GM19099 (cell line): ENCODE results near the gene GNG13.

ENCODE experiments used
- POLR2A ChIP-seq: IDR thresholded peaks from 3 replicates; pipeline ENCODE4 v1.6.1; 2011; ENCODE audit warnings: low read depth; ENCODE audit not compliant: insufficient read length; ENCODE audit errors: extremely low read depth

GNG13 gene

DNA sequence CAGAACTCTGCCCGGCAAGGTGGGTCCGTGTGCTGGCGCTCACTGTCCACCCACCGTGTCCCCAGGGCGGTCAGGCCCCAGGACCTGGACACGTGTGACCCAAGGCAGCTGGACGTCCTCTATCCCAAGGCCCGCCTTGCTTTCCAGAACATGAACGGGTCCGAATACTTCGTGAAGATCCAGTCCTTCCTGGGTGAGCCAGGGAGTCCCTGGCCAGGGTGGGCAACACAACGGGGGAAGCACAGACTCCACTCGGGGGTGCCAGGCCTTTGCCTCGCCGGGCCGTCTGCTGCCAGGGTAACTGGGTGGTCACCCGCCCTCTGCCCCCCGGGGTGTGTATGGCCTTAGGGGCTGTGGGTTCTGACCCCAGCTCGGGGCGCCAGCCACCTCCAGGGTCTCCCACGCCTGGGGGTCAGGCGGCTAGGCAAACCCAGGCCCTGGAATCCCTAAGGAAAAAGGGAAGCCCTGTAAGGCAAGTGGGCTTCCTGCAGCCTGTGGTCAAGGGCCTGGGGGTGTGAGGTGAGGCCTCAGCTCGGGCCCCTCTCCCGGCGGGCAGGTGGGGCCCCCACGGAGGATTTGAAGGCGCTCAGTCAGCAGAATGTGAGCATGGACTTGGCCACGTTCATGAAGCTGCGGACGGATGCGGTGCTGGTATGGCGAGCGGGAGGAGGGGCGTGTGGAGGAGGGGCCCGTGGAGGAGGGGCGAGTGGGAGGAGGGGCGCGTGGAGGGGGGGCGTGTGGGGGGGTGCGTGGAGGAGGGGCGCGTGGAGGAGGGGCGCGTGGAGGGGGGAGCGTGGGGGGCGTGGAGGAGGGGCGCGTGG is 33.5 kb downstream of the GNG13 start:
- TF ChIP-seq POLR2A = no peak

GRCh38 chr16:766008-766819 is 34.3 kb downstream of the GNG13 start:
- no peak for TF ChIP-seq POLR2A

GRCh38 chr16:765488-765865 is 35.1 kb downstream of the GNG13 start:
- no peak for TF ChIP-seq POLR2A

DNA sequence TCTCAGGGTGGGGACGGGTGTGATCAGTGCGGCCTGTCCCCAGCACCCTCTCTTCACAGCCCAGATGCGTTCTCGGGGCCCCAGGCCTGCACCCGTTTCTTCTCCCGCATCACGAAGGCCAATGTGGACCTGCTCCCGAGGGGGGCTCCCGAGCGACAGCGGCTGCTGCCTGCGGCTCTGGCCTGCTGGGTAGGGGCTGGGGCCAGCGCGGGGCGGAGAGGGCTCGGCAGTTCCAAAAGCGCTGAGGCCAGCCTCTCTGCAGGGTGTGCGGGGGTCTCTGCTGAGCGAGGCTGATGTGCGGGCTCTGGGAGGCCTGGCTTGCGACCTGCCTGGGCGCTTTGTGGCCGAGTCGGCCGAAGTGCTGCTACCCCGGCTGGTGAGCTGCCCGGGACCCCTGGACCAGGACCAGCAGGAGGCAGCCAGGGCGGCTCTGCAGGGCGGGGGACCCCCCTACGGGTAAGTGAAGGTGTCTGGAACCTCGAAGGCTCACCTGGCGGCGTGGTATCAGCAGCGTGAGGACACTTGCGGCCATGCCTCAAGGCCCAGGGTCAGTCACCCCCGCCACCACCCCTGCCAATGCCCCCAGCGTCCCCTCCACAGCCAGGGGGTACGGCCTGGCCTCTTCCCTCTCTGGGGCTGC is 35.6 kb downstream of the GNG13 start:
- TF ChIP-seq POLR2A = no peak

GRCh38 chr16:764184-764750 is 36.3 kb downstream of the GNG13 start:
- TF ChIP-seq POLR2A = no peak

DNA sequence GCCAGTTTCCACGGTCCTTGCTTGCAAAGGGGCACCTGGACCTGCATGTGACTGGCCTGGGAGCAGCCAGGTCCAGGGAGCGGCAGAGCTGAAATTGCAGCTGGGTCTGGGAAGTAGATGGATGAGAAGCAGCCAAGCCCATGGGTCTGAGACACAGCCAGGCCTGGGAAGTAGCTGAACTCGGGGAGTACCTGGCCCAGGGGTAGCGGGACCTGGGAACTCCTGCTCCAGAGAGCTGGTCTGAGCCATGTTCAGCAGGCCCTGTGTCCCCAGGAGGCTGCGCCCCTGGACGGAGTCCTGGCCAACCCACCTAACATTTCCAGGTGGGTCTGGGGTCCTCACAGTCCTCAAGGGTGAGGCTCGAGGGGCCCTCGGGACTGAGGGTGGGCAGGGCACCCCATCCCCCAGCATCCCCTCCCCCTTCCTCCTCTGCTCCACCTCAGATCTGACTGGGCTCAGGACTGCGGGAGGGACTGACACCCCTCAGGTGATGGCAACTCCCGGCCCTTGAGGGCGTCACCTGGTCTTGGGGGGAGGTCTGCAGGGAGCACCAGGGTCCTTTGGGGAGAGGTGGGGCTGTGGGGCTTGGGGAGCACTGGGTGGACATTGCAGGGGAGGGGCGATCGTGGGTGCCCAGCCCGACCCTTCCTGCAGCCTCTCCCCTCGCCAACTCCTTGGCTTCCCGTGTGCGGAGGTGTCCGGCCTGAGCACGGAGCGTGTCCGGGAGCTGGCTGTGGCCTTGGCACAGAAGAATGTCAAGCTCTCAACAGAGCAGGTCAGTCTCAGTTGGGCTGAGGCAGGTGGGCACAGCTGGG is 37.0 kb downstream of the GNG13 start:
- TF ChIP-seq POLR2A = no peak

DNA sequence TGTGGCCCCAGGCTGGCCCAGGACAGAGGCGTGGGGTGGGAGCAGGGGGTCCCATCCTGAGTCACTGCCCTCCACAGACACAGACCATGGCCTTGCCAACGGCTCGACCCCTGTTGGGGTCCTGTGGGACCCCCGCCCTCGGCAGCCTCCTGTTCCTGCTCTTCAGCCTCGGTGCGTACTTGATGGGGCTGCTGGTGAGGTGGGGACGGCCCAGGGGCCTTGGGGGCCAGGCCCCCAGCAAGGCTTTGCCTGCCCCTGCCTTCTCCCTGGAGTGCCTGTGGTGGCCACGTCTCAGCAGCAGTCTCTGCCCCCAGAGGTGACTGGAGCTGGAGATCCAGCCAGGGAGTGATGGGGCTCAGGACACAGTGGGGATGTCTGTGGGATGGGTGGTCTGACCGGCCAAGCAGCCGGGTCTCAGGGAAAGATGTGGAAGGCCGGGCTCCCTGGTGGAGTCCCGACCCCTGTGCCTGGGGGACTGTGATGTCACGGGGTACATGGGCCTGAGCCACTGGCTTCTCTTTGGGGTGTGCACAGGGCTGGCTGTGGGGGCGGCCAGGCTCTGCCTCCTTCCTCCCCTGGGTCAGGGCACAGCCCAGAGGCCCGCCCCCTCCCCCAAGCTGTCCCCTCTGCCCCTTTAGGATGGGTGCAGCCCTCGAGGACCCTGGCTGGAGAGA is 37.8 kb downstream of the GNG13 start:
- TF ChIP-seq POLR2A = no peak

DNA sequence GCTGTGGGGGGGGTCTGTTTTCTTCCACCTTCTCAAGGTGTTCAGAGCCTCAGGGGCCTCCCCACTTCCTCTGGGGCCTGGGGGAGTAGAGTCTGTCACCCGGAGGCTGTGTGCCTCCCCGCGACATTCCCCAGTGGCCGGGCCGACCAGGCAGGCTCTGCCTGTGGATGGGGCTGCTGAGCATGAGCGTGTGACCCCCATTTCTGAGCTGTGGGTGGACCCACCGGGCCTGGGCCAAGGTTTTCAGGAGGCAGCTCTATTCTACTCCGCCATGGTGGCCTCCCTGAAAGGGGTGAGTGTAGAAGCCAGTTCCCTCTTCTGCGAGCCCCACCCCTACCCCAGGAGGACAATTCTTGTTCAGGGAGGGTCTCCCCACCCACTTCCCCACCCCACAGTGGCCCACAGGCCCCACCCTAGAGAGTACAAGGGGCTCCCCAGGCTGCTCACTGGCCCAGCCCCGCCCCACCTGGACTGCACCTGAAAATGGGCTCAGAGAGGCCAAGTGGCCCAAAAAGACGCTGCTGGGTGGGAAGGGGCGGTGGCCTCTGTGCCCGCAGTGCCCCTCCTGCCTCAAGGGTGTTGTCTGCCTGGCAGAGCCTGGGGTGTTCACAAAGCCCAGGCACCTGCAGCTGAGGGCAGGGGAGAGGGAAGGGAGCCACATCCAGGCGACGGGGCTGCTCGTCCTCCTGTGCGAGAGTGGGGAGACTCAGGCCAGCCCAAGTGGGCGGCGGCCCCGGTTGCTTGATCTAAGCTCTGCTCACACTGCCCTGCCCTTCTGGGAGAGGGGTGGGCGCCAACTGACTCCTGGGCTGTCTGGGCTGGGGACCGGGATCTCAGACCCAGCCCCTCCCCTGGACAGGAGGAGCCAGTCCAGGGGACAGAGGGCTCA is 38.7 kb downstream of the GNG13 start:
- TF ChIP-seq POLR2A = no peak

DNA sequence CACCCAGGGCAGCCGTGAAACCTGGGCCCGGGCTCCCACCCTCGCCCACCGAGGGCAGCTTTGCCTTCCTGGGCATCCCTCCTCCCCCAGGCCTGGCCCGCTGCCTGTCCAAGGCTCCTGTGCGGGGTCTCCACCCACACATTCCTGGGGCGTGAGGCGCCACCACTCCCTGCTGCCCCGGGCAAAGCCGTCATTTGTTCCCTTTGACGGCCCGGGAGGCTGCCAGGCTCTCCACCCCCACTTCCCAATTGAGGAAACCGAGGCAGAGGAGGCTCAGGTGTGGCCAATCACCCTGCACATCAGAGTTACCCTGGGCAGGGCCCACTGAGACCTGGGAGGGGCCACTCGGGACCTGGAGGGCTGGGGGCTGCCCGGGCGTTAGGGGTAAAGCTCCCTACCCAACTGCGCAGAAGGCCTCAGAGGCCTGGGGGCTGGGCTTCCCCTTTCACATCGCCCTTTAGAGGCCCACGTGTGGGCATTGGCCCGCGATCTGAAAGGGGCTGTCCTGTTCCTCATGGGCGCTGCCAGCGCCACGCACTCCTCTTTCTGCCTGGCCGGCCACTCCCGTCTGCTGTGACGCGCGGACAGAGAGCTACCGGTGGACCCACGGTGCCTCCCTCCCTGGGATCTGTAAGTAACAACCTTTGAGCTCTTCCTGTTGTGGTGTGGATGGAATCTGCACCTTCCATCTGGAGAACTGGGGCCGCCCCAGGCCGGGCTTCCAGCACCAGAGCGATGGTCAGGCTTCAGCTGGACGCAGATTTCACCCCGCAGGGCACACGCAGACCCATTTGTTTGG is 39.8 kb downstream of the GNG13 start, which contains the start of gene MSLN:
Gene MSLN, plus strand, starts transcription at position 190 of the 799 bp plus-strand sequence. CDS start 1,947 bp downstream, outside the sequence.
- no peak for TF ChIP-seq POLR2A

DNA sequence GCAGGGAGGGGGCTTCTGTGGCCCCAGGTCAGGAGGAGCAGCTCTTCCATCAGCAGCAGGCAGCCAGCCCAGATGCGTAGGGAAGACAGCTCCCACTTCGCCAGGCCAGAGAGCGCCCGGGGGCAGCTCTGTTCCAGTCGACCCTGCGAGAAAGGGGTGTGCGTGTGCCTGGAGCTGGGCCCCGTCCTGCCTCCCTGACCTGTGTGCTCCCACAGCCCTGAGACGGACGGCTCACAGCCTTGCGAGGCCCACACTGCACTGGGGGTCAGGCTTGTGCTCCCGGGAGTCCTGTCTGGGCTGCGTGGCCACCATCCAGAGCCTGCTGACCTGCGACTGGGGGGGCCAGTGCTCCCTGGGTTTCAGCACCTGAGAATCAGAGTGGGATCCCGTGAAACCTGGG is 40.5 kb downstream of the GNG13 start:
- no peak for TF ChIP-seq POLR2A

GRCh38 chr16:759110-759910 is 41.2 kb downstream of the GNG13 start:
- TF ChIP-seq POLR2A = no peak
